Fibroblast of skin of right biceps (primary cell): ENCODE measurements around the gene ATP6V1B1.
A peak's percentile ranks its signal among the peaks of the same experiment; 100 is the strongest.

Experiments
- DNase-seq: peaks from one replicate; pipeline ENCODE4 v3.0.0-alpha.2; 2013

Gene ATP6V1B1

DNA sequence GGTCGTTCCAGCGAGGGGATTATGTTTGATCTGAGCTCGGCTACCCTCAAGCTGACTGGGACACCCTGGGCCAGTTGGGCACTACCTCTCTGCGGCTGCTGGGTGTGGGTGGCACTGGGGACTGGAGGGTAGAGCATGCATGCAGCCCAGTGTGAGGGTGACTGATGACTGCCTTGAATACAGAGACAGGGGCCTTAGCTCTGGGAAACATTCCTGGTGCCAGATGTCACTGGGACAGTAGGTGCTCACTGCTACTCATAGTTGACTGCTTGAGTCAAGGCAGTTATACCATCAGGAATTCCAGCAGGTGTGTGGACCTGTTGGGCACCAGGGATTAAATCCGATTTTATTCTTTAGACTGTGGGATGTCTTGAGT, 33.6 kb upstream of the ATP6V1B1 start:
- peak; percentile 11 for DNase-seq

DNA sequence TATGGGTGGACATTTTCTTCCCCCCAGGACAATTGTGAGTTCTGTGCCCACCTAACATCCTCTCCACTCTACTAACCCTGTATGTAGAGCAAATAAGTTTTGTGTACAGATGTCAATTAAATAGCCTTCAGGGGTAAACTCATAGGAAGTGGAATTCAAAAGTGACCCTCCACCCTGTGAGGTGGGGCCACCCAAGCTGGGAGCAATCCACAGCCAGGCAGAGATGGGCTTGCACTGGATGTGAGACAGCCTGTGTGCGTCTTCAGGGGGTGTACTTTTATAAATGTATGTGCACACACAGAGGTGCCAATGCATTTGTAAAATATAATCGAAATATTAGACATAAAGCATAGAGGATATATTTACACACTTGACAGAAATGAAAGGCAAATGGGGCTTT, 33.1 kb upstream of the ATP6V1B1 start:
- no peak for DNase-seq

DNA sequence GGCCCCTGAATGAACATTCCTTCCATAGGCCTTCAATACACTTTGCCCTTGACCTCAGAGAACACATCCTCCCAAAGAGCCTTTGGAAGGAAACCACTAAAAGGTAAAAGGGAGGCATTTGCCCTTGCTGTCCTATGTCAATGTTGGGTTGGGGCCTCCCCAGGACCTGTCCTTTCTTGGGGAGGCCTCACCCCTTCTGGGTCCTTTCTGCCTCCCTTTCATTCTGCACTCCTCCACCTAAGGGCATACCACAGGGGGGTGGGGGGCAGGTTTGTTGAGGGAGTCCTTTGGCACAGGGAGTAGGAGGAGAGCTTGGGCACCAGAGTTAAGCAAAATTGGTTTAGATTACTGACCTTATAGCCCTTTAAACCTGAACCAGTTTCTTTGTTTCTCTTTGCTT, 32.5 kb upstream of the ATP6V1B1 start:
- DNase-seq: no peak

DNA sequence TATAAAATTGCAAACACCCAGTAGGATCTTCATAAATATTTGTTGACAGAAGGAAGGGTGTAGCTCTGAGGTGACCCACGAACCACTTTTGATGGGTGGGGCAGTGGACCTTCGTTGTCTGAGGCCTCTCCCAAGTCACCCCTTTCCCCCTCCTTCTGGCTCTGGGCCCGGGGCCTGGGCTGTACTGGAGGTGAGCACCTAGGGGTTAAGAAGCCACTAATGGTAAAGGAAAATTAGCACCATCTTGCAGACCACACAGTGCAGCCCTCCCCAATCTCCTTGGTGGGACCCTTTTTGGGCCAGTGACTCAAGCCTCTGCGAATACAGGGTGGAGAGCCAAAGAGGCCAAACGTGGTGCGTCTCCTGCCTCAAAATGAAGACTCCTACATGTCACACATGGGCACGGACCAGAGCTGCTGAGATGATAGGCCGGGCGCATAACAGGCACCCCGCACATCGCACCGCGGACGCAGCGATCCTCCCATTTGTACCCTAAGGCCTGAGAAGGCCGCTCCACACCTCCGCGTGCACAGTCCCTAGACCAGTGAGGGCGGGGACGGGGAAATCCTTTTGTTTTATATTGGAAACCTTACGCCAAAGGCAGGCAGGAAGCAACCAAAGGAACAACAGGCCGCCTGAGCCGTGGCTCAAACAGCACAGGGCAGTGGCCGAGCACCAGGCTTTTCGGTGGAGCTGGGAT, 31.9 kb upstream of the ATP6V1B1 start:
- no peak for DNase-seq

DNA sequence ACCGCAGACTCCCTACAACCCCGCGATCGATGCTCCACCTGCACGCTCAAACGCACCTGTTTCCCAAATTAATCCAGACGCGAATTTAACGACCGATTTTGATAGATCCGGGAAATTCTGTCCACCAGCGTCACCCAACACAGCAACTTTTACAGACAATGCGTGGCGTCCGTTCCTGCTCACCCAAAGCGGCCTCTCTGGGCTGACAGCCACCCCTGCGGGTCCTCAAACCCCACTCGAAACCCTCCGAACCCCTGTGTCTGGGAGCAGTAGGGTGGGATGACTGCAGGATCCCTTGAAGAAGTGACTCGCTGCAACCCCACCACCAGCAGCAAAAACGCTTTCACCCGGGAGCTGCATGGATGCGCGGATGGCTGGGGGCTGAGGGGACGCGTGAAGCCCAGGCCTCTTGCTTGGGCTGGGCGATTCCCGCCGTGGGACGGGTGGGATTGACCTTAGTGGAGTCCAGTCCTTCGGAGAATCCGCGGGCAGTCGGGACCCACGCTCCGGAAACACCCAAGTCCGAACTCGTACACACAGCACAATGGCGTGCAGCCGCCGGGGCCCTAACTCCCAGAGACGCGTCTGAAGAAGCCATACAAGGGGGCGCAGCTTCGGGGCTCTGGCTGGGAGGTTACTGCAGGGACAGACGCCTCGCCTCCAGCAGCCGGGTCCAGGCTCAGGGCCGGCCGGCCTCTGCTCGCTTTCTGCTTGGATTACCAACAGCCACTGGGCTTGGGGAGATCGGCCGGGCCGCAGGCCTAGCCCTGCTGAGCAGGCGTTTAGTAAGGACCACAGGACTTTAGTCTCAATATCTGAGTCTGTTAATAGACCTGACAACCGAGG, 31.1 kb upstream of the ATP6V1B1 start:
- DNase-seq: no peak

DNA sequence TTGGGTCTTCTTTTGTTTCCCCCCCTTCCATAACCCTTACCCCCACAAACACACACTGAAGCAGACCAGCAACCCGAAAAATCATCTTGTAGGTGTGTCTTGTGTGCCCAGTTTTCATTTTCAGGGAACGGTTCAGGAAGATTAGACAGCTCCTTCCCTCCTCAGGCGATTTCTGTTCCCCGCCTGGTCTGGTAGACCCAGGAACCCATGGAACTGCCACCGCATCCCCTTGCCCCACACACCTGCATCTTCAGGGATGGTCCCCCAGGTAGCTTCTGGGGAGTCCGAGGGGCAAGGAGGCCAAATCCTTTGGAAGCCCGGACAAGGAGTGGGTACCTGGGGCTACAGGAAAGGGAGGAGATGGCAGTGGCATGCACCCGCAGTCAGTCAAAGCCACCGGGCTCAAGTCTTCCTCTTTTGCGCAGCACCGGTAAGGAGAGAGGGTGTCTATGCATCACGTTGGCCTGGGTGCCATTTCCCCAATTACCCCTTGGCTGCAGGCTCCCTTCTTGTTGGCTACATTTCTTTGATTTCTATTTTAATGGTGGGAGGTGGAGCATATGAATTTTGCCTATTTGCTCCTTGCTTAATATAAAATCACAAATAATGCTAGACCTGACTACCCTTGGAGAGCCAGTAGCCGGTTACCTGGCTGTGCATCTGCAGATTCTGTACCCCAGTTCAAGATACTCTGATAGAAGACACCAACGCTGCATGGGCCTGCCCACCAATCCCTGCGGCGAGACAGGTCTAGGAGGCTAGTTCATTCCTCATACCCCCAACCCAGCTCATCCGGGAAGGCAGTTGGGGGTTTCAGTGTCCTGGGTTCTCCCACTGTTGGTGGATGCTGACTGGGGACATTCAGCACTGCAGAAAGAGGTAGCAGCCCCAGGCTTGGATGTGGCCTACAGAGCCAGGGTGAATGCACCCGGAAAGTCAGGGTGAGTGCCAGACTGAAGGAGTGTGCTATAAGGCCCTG, 30.0 kb upstream of the ATP6V1B1 start:
- DNase-seq: no peak

DNA sequence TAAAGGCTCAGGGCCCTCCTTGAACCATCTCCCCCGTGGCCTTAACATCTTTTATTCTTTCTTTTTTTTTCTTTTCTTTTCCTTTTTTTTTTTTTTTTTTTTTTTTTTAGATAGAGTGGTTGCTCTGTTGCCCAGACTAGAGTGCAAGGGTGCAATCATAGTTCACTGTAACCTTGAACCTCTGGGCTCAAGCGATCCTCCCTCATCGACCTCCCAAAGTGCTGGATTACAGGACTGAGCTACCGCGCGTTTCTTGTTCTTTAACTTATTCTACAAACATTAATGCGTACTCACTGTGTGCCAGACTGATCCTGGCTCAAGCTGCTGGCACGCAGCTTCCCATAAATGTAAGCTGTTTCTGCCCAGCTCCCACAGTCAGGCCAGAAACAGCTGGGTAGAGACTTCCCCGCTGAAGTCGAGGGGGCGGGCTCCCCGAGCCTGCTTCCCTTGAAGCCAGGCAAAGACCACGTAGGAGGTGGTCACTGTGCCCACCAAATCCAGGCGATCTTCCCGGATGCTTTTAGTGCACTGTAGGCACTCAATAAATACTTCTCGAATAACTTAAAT, 29.2 kb upstream of the ATP6V1B1 start:
- no peak for DNase-seq

DNA sequence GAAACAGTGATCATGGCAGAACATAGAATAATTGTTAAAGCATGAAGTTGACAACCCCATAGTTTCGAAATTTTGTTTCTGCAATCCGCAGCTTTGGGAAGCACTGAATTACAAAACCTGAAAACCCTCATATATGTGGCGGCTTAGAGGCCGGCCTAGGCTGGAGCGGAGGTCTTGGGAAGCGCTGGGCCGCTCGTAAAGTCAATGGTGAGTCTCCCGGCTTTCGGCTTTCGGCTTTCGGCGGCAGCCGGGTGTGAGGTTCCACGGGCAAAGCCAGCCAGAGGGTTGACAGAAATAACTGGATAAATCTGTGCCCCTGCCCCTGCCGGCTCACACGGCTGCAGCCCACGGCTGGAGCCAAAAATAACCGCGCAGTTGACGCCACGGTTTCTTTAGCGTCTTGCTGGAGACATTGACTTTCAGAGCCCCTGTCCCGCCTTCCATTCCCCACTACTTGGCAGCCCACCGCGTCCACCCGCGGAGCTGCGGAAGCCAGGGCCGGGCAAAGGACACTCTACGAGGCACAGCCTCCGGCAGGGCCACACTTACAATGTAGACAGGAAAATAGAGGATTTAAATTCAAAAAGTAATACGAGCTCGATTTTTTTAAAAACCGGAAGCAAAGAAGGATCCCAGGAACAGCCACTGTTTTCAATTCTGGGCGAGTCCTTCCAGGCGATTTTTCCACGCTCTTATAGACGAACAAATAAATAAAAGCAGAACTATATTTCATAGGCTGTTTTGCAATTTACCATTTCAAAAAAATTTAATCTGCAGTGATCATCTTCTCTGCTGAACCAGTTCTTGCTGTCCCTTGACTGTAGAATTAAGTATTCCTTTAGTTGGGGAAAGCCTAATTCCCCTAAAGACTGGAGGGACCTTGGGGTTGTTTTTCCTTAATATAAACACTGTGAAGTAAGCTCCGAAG, 28.3 kb upstream of the ATP6V1B1 start:
- DNase-seq: no peak

DNA sequence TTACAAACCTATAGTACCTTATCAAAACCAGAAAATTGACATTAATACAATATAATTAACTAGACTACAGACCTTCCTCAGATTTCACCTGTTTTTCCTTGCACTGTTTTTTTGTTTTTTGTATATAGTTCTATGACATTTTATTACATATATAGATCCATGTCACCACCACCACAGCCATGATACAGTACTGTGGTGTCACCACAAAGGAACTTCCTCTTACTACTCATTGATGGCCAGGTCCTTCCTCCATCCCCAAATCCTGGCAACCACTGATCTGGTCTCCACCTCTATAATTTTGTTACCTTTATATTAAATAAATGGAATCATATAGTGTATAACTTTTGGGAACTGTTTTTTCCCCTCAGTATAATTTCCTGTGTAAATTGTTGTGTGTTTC, 19.4 kb upstream of the ATP6V1B1 start:
- DNase-seq: no peak

DNA sequence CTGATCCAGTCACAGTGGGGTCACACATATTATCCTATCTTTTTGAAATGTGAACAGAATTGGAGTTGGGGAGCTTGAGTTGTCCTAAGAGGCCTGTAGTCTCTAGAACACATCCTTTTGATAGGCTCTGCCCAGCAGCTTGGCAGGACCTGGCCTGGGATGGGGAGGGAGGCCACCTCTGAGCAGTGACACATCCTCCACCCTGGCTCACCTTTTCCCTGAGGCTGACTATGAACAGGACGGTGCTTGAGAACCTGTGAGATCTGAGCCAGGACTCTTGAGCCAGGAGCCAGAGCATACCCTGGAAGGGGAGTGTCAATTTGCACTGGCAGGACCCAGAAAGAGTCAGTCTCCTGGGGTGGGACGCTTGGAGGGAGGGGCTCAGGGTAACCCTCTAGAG, 17.7 kb upstream of the ATP6V1B1 start:
- DNase-seq: no peak

DNA sequence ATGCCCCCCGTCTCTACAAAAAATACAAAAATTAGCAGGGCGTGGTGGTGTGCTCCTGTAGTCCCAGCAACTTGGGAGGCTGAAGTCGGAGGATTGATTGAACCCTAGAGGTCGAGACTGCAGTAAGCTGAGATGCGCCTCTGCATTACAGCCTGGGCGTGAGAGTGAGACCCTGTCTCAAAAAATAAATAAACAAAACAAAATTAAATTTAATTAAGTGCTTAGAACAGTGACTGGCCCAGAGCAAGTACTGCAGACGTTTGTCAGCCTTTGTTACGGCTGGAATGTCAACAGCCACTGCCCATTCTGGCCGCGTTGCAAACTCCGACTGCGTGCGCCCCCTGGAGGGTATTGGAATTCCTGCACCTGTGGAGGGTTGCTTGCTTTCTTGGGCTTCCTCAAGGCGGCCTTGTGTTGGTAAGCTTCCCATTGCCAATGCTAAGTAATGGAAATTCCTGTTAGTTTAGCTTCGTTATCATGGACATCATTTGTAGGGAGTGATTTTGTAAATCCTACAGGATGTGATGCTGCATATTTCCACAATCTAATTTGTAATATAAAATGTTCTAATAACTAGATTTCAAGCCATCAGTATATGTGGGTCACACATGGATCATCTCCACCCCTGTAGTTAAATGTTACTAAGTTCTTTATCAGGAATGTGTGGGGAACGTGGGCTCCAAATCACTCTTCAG, 15.9 kb upstream of the ATP6V1B1 start:
- DNase-seq: peak; percentile 69

DNA sequence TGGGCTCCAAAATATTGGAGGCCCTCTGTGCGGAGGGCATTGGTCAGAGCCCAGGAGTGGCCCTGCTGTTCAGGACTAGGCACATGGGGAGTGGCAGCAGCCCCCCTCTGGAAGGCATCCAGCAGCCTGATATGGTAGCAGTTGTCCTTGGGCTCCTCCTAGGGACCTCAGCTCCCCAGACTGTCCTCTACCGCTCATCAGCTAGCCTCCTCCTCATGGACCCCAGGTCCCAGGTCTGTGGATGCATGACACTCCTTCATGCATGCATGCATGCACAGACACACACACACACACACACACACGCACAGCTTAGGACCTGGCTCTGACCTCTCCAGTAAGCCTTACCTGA, 15.4 kb upstream of the ATP6V1B1 start:
- DNase-seq: no peak

DNA sequence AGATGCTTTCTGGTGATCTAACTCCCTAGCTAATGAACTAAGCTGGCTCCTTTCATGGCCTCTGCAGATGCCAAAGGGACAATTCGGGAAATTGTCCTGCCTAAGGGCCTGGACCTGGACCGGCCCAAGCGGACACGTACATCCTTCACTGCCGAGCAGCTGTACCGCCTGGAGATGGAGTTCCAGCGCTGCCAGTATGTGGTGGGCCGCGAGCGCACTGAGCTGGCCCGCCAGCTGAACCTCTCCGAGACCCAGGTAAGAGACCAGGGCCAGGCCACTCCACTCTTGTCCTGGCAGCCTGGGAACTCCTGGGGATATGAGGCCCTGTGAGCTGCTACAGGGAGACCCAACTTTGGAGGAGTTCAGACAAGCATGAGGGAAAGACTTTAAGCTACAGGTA, 14.7 kb upstream of the ATP6V1B1 start:
- DNase-seq: no peak

DNA sequence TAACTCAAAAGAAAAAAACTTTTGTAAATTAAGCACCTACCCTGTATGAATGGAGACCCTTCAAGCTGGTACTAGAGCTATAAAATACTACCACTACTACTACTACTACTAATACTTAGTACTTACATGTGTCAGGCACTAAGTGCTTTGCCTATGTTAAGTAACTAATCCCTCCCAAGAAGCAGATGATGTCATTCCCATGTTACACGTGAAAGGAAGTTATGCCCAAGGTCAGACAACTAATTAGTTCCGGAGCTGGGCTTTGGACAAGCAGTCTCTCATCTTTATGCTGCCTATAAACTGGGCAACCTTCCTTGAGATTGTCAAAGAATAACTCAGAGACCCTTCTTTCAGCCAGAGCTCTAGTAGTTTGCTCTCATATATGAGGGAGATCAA, 13.9 kb upstream of the ATP6V1B1 start:
- DNase-seq: peak; percentile 20

DNA sequence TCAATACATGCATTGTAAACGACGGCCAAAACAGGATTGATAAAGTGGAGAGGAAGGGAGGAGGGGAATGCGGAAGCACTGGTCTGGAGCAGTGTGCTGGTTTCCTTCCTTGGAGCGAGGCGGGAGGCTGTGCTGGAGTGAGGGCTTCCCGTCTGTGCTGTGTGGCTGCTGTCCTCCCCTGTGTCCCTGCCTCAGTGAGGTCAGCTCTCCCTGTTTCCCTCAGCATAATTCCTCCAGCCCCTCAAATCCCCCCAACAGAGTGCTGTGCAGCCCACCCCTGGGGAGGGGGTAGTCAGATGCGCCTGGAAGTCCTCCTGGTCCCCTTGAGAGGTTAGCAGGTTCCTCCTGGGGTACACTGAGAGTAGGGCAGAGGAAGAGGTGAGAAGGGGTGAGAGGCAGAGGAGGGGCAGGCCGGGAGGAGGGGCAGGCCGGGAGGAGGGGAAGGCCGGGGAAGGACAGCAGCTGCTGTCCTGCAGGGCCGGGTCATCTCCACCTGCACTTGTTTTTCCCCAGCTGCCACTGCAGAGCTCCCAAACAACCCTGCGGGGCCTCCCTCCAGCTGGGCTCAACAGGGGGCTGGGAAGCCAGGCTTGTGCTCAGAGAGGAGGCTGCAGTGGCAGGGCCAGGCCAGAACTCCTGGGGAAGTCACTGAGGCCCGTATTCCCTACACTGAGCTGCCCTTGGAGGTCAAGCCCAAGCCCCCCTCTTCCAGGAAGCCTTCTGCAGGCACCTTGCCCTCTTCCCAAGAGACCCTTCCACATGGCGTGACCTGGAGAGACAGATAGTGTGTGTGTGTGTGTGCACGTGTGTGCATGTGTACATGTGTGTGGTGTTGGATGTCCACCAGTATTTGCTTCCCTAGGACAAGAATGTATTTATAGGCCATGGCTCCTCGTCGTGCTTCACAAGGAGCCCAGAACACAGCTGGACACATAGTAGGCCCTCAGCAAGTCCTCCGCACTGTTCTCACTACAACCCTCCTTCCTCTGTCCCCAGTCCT, 13.2 kb upstream of the ATP6V1B1 start:
- DNase-seq: no peak

DNA sequence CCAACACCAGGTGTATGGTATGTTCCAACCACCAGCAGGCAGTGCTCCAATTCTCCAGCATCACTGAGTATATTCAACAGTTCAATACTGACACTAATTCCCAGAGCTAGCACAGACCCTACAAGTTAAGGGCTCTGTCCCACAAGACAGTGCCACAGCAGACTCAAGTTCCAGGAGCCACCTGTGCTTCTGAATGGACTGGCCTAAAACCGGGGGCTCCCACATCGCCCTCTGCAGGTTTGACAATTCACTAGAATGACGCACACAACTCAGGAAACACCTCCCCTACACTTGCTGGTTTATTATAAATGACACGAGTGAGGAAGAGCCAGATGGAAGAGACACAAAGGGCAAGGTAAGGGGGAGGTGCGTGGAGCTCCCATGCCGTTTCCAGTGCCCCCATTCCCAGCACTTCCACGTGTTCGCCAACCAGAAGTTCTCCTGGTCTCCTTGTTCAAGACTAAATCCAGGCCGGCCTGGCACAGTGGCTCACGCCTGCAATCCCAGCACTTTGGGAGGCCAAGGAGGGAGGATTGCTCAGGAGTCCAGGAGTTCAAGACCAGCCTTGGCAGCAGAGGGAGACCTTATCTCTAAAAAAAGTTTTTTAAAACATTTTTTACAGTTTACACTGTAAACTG, 12.2 kb upstream of the ATP6V1B1 start:
- DNase-seq: no peak

DNA sequence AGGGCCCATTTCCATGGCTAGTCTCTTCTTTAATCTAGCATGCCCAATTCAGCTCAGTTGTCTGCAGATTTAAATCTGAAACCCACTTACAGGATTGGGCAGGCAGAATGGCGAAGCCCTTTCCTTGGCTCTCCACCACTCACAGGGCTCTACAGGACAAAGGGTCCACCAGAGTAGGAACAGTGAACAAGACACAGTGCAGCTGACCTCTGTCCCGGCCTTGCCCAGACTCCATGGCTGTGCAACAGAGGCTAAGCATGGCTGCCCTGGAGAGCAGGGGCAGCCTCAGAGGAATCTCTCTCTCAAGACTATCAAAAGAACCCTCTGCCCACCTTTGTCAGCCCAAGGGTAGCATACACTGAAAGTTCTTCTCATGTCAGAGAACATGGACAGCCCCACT, 9.7 kb upstream of the ATP6V1B1 start:
- no peak for DNase-seq

DNA sequence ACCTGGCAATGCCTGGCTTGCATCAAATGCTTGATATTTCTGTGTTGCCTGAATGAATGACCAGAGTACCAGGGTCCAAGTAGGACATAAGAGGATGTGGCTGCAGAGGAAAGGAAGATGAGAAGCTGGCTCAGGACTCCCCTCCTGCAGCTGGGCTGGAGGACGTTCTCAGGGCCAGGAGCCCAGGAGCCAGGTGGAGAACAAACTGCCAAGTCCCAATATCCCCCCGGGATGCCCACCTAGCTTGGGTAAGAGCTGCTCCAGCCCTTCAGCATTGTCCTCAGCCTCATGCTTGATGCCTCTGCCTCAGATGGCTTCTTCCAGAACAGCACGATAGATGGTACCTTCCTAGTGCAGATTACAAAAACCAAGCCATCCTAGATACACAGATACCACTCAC, 8.6 kb upstream of the ATP6V1B1 start:
- DNase-seq: no peak

DNA sequence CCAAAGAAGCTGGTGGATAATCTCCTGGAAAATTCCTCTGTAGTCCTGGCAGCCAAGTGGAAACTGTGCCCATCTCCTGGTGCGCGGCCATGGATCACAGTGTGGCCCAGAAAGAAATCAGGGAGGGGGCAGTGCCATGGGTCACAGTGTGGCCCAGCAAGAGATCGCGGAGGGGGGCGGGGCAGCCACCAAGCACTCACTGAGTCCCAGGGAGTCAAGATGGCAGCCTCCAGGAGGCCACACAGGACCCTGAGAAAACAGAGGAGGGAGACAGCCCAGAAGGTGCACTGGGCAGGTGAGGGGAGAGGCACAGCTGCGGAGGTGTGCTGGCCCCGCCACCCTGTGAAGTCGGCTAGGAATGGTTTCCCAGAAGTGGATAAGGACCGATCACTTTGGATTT, 8.1 kb upstream of the ATP6V1B1 start:
- DNase-seq: no peak

DNA sequence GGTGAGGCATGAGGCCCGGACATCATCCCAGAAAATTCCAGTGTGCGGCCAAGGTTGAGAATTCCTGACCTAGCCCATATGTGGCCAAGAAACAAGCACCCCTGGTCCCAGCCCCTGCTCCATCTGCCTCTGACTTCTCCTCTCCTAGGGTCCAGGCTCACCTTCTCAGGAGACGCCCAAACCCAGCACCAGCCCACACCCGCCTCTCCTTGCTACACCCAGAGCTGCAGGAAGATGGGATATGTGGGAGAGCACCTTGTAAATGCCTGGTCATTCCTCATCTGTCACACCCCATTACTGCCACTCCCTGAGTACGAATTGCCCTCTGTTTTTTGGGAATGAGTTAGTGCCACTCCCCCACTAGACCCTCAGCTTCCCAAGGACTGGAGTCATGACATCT, 7.3 kb upstream of the ATP6V1B1 start:
- no peak for DNase-seq
